ENCODE results near the gene MUSK. TPM values are rescaled to one million over a fixed set of nuclear protein-coding genes. Genes with fewer than 3 reads are reported as not detected.

The MUSK gene
- total and polyA plus RNA-seq, 2 experiments from 2014 or later, result not detected

GRCh38 chr9:110691002-110691549 lies 22.5 kb downstream of the MUSK start:
- DNase-seq (ENCODE audit: low spot score) (no peak), ATAC-seq (no peak)
- H3K4me2 ChIP-seq, result no peak overlapping the region
- no peaks in the 10 kb centered on the region for H3K79me2 ChIP-seq (replicated peaks; ENCODE audit: insufficient read depth)
- H3K27me3 Mint-ChIP-seq (ENCODE audit: insufficient read depth, low read depth, poor library complexity), result peaks cover 4% of the 10 kb centered on the region
- peaks cover 5% of the 10 kb centered on the region; the same call in 2 of the 3 replicates for H3K4me1 Mint-ChIP-seq
- peak overlapping the region; percentile 83 for H2AFZ ChIP-seq
- H4K20me1 ChIP-seq (replicated peaks; ENCODE audit: insufficient read depth), result no peaks in the 10 kb centered on the region
- H3K4me3 Mint-ChIP-seq, result no peak overlapping the region
- H3K36me3 Mint-ChIP-seq (ENCODE audit: low read depth), result no peaks in the 10 kb centered on the region
- H3K27ac Mint-ChIP-seq, result no peak overlapping the region
- H3K9me3 Mint-ChIP-seq, result no peaks in the 10 kb centered on the region; the same call in 2 of the 3 replicates
- TF ChIP-seq EZH2phosphoT487 (IDR thresholded peaks at IDR 0.05; ENCODE audit: unreplicated experiment) (no peak), STAT1 (IDR thresholded peaks at IDR 0.05; ENCODE audit: unreplicated experiment) (no peak), NANOG (IDR thresholded peaks at IDR 0.05; ENCODE audit: borderline replicate concordance) (no peak), ETS1 (IDR thresholded peaks at IDR 0.05) (no peak), EZH2 (IDR thresholded peaks at IDR 0.05; ENCODE audit: low read depth, unreplicated experiment) (no peak), REST (IDR thresholded peaks at IDR 0.05; ENCODE audit: unreplicated experiment) (no peak), CTCF (conservative IDR thresholded peaks at IDR 0.05; ENCODE audit: low read depth in 2 of 2) (no peak), ZNF114 (CRISPR knock-in tag; IDR thresholded peaks at IDR 0.05) (no peak), CREB1 (CRISPR knock-in tag; IDR thresholded peaks at IDR 0.05; ENCODE audit: low read depth) (no peak), ZNF462 (CRISPR knock-in tag; IDR thresholded peaks at IDR 0.05) (no peak), POLR2AphosphoS5 (IDR thresholded peaks at IDR 0.05; ENCODE audit: low read depth) (no peak), JUNB (IDR thresholded peaks at IDR 0.05; ENCODE audit: unreplicated experiment) (no peak), ZNF331 (CRISPR knock-in tag; IDR thresholded peaks at IDR 0.05; ENCODE audit: low read depth) (no peak)
- H3F3A ChIP-seq (replicated peaks; ENCODE audit: low read depth), result no peaks in the 10 kb centered on the region
- no peak overlapping the region for H3K4me3 ChIP-seq
- no peaks in the 10 kb centered on the region for H3K27me3 ChIP-seq (ENCODE audit: insufficient read depth)
- H3K27ac ChIP-seq (ENCODE audit: low read depth), result no peak overlapping the region
- H3K36me3 ChIP-seq (ENCODE audit: insufficient read depth), result no peaks in the 10 kb centered on the region
- no peaks in the 10 kb centered on the region for H3K4me1 ChIP-seq (ENCODE audit: insufficient read depth)
- peaks cover 4% of the 10 kb centered on the region; the same call in 1 of the 2 replicates for H3K9me2 ChIP-seq (ENCODE audit: insufficient read depth)

Data from GM23338 (cell line).